ENCODE results near the gene SEMA7A. TPM values are rescaled to one million over a fixed set of nuclear protein-coding genes. Genes with fewer than 3 reads are reported as not detected.
A peak's percentile ranks its signal among the peaks of the same experiment; 100 is the strongest.

Gene SEMA7A
- total and polyA plus RNA-seq, 2 of the 4 experiments (the other 2 are of a cell fraction) = 30.5 to 87.3 TPM

DNA sequence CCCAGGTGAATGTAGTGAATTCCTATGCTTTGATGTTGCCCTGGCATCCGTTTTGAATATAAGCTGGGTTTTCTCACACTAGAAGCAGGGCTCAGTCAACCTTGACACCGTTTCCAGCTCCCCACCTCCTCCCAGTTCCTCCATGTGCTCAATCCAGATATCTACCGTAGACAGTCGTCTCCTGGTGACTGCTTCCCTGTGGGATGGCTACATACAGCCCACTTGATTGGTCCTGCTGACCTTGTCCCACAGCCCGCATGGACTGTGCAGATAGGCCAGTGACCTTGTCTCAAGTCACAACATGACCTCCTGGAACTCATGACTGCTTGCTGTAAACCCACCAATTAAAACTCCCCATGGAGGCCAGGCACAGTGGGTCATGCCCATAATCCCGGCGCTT, 8.1 kb downstream of the SEMA7A start:
- Histone ChIP-seq H3K23ac (ENCODE audit: low read depth, low read length) (peak overlapping the region; percentile 45; the same call in 1 of the 2 replicates), H4K91ac (ENCODE audit: insufficient read depth, low read depth, low read length) (peak overlapping the region; percentile 37), H4K5ac (ENCODE audit: low read depth, low read length) (no peak overlapping the region), H3K79me1 (ENCODE audit: low read depth in 1 of 2, low read length in 2 of 2) (peaks cover 15 to 93% of the 10 kb centered on the region in 2 experiments; a peak in 3 of 4 replicates), H3K4ac (ENCODE audit: low read depth, low read length) (0 out of 2 replicates have a peak overlapping the region, but pooled peaks have one; percentile 7), H3K56ac (ENCODE audit: extremely low read depth, insufficient read depth, low read length) (no peak overlapping the region), H3K9me1 (ENCODE audit: insufficient read depth, low read length) (peaks cover 56% of the 10 kb centered on the region), H3K36me3 (ENCODE audit: control insufficient read depth, insufficient read depth, low read length) (no peaks in the 10 kb centered on the region), H3K4me2 (ENCODE audit: low read depth, low read length) (no peak overlapping the region), H4K20me1 (ENCODE audit: insufficient read depth, low read length) (peaks cover 33% of the 10 kb centered on the region), H2AK9ac (replicated peaks; ENCODE audit: low read depth, low read length, poor library complexity) (no peak overlapping the region), H3K27me3 (ENCODE audit: control insufficient read depth, insufficient read depth, low read length) (no peaks in the 10 kb centered on the region), H2BK5ac (ENCODE audit: low read depth, low read length, poor library complexity, severe bottlenecking) (no peak overlapping the region), H3K27ac (ENCODE audit: insufficient read depth, low read length) (no peak overlapping the region), H2BK20ac (ENCODE audit: low read depth, low read length) (no peak overlapping the region), H2BK120ac (ENCODE audit: low read depth, low read length) (peak overlapping the region; percentile 12; the same call in 1 of the 2 replicates), H2AK5ac (ENCODE audit: low read depth, low read length) (peak overlapping the region; percentile 0), H4K8ac (ENCODE audit: low read depth in 2 of 2, low read length in 2 of 2) (peak overlapping the region in 1 of 2 experiments; percentile 8; a peak in 1 of 4 replicates), H3K14ac (replicated peaks; ENCODE audit: low read depth, low read length) (no peak overlapping the region), H3K9me3 (ENCODE audit: control insufficient read depth, insufficient read depth, low read length) (no peaks in the 10 kb centered on the region), H2BK15ac (ENCODE audit: low read depth, low read length) (no peak overlapping the region), H3K4me1 (ENCODE audit: control insufficient read depth, insufficient read depth, low read length) (peaks cover 40% of the 10 kb centered on the region), H2AFZ (replicated peaks; ENCODE audit: low read length, poor library complexity) (no peak overlapping the region), H3K9ac (ENCODE audit: low read depth, low read length) (no peak overlapping the region), H3K4me3 (ENCODE audit: insufficient read depth, low read depth, low read length) (no peak overlapping the region), H3K18ac (ENCODE audit: low read depth, low read length) (no peak overlapping the region)
- 93% methylated on average over 2 of the region's 7 CpGs; no CpG with 5 or more reads in 1 of the 2 experiments for WGBS, 2 experiments (ENCODE audit: extremely low coverage in 2 of 2, insufficient read length in 1 of 2)
- no TSS peak for BruUV-seq (replicated peaks)
- dilution Hi-C loops (cut with HindIII; ENCODE audit: low sequenced_read_pairs, unreplicated experiment) (no loop called here), in situ Hi-C loops (cut with MboI; ENCODE audit: low sequenced_read_pairs) (no loop called here), intact Hi-C loops (cut with micrococcal nuclease) (no loop called here)
- ChIA-PET POLR2A (ENCODE audit: unreplicated experiment) (no interaction called here), CTCF (no interaction called here)
- no peak for DNase-seq
- ATAC-seq (ENCODE audit: low read depth) = no peak
- TF ChIP-seq MAZ (IDR thresholded peaks at IDR 0.05; ENCODE audit: borderline replicate concordance, low read depth, low read length) (no peak), BHLHE40 (IDR thresholded peaks at IDR 0.05; ENCODE audit: low read depth, low read length) (no peak), CEBPB (IDR thresholded peaks at IDR 0.05; ENCODE audit: low read depth, low read length) (no peak), POLR2A (IDR thresholded peaks at IDR 0.05; ENCODE audit: low read depth, low read length) (no peak), MAFK (IDR thresholded peaks at IDR 0.05; ENCODE audit: low read depth, low read length) (no peak), RFX5 (IDR thresholded peaks at IDR 0.05; ENCODE audit: low read depth, low read length) (no peak), NFE2L2 (IDR thresholded peaks at IDR 0.05; ENCODE audit: low read depth, low read length) (no peak), SMC3 (IDR thresholded peaks at IDR 0.05; ENCODE audit: low read depth, low read length) (no peak)
- TF ChIP-seq, protein P1, sequence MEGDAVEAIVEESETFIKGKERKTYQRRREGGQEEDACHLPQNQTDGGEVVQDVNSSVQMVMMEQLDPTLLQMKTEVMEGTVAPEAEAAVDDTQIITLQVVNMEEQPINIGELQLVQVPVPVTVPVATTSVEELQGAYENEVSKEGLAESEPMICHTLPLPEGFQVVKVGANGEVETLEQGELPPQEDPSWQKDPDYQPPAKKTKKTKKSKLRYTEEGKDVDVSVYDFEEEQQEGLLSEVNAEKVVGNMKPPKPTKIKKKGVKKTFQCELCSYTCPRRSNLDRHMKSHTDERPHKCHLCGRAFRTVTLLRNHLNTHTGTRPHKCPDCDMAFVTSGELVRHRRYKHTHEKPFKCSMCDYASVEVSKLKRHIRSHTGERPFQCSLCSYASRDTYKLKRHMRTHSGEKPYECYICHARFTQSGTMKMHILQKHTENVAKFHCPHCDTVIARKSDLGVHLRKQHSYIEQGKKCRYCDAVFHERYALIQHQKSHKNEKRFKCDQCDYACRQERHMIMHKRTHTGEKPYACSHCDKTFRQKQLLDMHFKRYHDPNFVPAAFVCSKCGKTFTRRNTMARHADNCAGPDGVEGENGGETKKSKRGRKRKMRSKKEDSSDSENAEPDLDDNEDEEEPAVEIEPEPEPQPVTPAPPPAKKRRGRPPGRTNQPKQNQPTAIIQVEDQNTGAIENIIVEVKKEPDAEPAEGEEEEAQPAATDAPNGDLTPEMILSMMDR (conservative IDR thresholded peaks at IDR 0.05; ENCODE audit: low read depth, low read length) = no peak
- TF ChIP-seq, protein P2, sequence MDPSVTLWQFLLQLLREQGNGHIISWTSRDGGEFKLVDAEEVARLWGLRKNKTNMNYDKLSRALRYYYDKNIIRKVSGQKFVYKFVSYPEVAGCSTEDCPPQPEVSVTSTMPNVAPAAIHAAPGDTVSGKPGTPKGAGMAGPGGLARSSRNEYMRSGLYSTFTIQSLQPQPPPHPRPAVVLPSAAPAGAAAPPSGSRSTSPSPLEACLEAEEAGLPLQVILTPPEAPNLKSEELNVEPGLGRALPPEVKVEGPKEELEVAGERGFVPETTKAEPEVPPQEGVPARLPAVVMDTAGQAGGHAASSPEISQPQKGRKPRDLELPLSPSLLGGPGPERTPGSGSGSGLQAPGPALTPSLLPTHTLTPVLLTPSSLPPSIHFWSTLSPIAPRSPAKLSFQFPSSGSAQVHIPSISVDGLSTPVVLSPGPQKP (IDR thresholded peaks at IDR 0.05; ENCODE audit: borderline replicate concordance, low read depth, low read length) = no peak
- TF ChIP-seq, protein P3, sequence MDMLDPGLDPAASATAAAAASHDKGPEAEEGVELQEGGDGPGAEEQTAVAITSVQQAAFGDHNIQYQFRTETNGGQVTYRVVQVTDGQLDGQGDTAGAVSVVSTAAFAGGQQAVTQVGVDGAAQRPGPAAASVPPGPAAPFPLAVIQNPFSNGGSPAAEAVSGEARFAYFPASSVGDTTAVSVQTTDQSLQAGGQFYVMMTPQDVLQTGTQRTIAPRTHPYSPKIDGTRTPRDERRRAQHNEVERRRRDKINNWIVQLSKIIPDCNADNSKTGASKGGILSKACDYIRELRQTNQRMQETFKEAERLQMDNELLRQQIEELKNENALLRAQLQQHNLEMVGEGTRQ (IDR thresholded peaks at IDR 0.05; ENCODE audit: low read depth, low read length) = no peak
